Lower lobe of right lung (tissue), 2 donors: ENCODE measurements around the gene OARD1. TPM values are rescaled to one million over a fixed set of nuclear protein-coding genes. Genes with fewer than 3 reads are reported as not detected.

Experiments used
- ATAC-seq, 2 donors: fragments of 200-7000 bp; cut with Tn5 transposase; one replicate each; pipeline ENCODE4 v1.9.1; 2020 to 2022; ENCODE audit warnings: mild to moderate bottlenecking in 2 of 2, moderate library complexity in 2 of 2
- DNase-seq: peaks from one replicate; pipeline ENCODE4 v3.0.0-alpha.2; 2020
- H3K27ac ChIP-seq: fragments of 200-600 bp; one replicate; pipeline ENCODE4 v1.8.0; 2022
- H3K27me3 ChIP-seq: fragments of 200-600 bp; one replicate; pipeline ENCODE4 v1.8.0; 2022; ENCODE audit warnings: low read depth
- H3K36me3 ChIP-seq: fragments of 200-600 bp; one replicate; pipeline ENCODE4 v1.8.0; 2022; ENCODE audit warnings: mild to moderate bottlenecking
- H3K4me1 ChIP-seq: fragments of 200-600 bp; one replicate; pipeline ENCODE4 v1.8.0; 2022
- H3K4me3 ChIP-seq: fragments of 200-600 bp; one replicate; pipeline ENCODE4 v1.8.0; 2022; ENCODE audit warnings: mild to moderate bottlenecking
- H3K9me3 ChIP-seq: fragments of 200-600 bp; one replicate; pipeline ENCODE4 v1.8.0; 2022
- intact Hi-C: fragments of 100-400 bp; cut with DNase I; formaldehyde crosslinking; loops from one replicate; pipeline ENCODE4 v1.11.0; 2022
- total RNA-seq: library from RNA; stranded (reverse); fragmentation: NEBNext Ultra II Directional; extraction: Animal tissue kit (Norgen Biotek cat#: 25700); gene quantifications from one replicate; pipeline ENCODE4 v1.2.1, GENCODE V29; 2021
- TF ChIP-seq, protein P1 (sequence below): fragments of 200-600 bp; IDR thresholded peaks from one replicate; pipeline ENCODE4 v1.8.0; 2022; ENCODE audit warnings: antibody characterized with exemption, mild to moderate bottlenecking
- donor health status: DM: no; HTN: yes; CAD: no; lungs with severe emphysema.

Gene OARD1
- total RNA-seq, 1 donor from 2014 or later, result 28.7 TPM

DNA sequence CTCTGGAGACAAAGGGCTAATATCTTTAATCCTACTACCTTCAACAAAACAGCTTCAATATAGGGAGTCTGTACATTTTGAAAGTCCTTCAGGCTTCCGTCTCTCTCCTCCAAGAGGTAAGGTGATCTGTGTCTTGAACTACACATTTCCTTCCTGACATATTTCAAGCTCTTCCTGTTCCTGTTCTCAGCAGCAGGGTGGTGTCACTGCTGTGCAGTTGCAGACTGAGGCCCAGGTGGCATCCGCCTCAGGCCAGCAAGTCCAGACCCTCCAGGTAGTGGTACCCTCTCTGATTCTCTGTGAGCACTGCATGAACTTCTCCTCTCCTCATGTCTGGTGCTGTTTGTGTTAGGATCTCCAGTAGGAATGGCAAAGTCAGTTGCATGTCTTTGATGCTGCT is 8.5 kb upstream of the OARD1 start:
- Histone ChIP-seq H3K27me3 (no peaks in the 10 kb centered on the region), H3K9me3 (no peaks in the 10 kb centered on the region), H3K4me3 (no peak overlapping the region), H3K36me3 (peaks cover 63% of the 10 kb centered on the region), H3K4me1 (peaks cover 29% of the 10 kb centered on the region), H3K27ac (no peak overlapping the region)
- DNase-seq (no peak), ATAC-seq (no peak)
- TF ChIP-seq, protein P1, sequence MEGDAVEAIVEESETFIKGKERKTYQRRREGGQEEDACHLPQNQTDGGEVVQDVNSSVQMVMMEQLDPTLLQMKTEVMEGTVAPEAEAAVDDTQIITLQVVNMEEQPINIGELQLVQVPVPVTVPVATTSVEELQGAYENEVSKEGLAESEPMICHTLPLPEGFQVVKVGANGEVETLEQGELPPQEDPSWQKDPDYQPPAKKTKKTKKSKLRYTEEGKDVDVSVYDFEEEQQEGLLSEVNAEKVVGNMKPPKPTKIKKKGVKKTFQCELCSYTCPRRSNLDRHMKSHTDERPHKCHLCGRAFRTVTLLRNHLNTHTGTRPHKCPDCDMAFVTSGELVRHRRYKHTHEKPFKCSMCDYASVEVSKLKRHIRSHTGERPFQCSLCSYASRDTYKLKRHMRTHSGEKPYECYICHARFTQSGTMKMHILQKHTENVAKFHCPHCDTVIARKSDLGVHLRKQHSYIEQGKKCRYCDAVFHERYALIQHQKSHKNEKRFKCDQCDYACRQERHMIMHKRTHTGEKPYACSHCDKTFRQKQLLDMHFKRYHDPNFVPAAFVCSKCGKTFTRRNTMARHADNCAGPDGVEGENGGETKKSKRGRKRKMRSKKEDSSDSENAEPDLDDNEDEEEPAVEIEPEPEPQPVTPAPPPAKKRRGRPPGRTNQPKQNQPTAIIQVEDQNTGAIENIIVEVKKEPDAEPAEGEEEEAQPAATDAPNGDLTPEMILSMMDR, result no peak
- intact Hi-C loops, result no loop called here

DNA sequence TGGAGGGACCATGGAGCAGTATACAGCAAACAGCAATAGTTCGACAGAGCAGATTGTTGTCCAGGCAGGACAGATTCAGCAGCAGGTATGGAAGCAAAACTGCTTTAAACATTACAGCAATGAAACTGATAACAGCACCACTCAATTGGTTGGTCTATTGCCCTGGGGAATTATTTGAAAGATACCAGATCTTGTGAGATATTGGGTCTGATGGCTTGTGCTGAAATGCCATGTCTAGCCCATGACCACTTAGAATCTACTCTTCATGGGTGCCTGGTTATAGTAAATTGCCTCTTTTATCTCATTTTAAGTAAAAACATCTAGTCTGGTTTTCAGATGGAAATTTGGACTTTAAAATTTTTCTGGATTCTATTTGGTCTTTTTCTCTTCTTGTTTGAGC is 6.9 kb upstream of the OARD1 start:
- Histone ChIP-seq H3K9me3 (no peaks in the 10 kb centered on the region), H3K27me3 (no peaks in the 10 kb centered on the region), H3K36me3 (peaks cover 47% of the 10 kb centered on the region), H3K27ac (no peak overlapping the region), H3K4me3 (no peak overlapping the region), H3K4me1 (peaks cover 44% of the 10 kb centered on the region)
- ATAC-seq (no peak), DNase-seq (no peak)
- TF ChIP-seq, protein P1, result no peak
- intact Hi-C loops, result no loop called here

DNA sequence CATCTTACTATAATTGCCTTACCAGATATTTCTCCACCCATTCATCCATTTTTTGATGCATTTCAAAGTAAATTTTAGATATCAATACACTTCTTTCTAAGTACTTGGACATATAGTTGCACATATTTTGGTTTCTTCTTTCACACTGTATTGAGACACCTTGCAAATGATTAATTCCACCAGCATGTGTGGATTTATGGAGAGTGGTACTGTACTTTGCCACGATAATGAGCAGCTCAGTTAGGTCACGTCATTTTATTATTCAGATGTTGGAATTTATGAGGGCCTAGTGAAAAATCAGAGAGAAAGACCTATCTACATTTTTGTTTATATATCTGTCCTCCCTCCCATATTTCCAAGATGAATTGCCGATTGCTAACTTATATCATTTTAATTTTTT is 5.9 kb upstream of the OARD1 start:
- Histone ChIP-seq H3K9me3 (no peaks in the 10 kb centered on the region), H3K4me3 (no peak overlapping the region), H3K36me3 (peaks cover 37% of the 10 kb centered on the region), H3K4me1 (peaks cover 46% of the 10 kb centered on the region), H3K27me3 (no peaks in the 10 kb centered on the region), H3K27ac (no peak overlapping the region)
- DNase-seq (no peak), ATAC-seq (no peak)
- intact Hi-C loops, result no loop called here
- TF ChIP-seq, protein P1, result no peak

DNA sequence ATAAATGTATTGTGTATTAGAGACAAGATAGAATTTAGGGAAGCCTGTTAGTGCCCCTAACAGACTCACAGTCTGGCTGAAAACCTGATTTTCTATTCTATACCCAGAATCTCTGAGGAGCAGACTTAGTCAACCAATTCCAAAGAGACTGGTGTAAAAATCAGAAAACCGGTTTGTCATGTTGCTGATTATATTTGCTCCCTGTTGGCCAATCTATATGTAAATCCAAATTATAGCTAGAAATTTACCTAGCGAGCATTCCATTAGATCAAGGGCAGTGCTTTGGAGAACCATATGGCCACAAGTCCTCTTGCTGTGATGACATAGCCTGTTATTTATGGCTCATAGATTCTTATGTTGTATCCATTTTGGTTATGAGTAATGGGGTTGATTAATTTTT is 5.4 kb upstream of the OARD1 start:
- H3K9me3 ChIP-seq, result no peaks in the 10 kb centered on the region
- TF ChIP-seq, protein P1, result no peak
- H3K4me3 ChIP-seq, result no peak overlapping the region
- DNase-seq, result no peak
- no peaks in the 10 kb centered on the region for H3K27me3 ChIP-seq
- no peak overlapping the region for H3K27ac ChIP-seq
- peaks cover 44% of the 10 kb centered on the region for H3K4me1 ChIP-seq
- no peak for ATAC-seq
- peaks cover 35% of the 10 kb centered on the region for H3K36me3 ChIP-seq
- intact Hi-C loops, result no loop called here

DNA sequence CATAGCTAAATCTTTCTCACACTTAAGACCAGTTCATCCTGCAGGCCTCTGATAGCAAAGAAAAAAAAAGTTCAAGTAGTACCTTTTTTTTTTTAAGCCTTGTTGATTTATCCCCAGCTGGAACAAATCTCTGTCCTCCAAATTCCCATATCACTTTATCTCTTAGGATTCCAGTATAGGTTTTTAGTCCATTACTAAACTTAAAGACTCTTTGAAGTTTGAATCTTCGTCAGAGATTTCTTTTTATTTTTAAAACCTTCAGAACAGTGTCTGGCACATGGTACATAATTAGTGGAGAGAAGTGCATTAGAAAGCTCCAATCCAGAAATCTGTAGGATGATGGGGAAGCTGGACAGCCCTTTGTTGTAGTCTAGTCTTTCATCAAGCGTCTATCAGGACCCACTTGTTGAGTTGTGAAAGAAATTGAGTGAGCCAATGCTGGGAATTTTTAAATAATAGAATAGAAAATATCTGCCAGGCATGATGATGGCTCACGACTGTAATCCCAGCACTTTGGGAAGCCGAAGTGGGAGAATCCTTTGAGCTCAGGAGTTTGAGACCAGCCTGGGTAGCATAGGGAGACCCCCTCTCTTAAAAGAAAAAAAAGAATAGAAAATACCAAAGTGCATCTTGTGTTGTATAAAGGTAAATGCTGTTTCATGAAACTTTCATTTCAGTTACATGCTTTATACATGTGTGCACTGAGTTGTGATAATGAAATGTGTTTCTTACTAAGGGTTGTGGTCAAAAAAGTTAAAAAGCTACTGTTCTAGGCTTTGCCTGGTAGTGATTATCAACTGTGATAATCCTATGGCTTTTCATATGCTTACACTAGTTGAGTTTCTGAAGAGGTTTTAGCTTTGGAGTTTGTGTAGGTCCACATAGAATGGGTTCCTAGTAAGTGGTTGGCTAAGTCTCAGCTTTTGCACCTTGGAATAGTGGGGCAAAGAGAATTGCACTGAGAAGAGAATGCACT is 3.8 kb upstream of the OARD1 start:
- Histone ChIP-seq H3K27ac (no peak overlapping the region), H3K9me3 (no peaks in the 10 kb centered on the region), H3K4me1 (peaks cover 37% of the 10 kb centered on the region), H3K4me3 (no peak overlapping the region), H3K36me3 (peaks cover 22% of the 10 kb centered on the region), H3K27me3 (no peaks in the 10 kb centered on the region)
- TF ChIP-seq, protein P1, result no peak
- ATAC-seq, result no peak
- no peak for DNase-seq
- intact Hi-C loops, result no loop called here
